Activated CD8-positive, alpha-beta memory T cell treated with anti-CD3 and anti-CD28 coated beads, Interleukin-2, amount 10 ng/mL, durations not matched to agents 7 days and 5 days (primary cell): ENCODE results near the gene HOMER2. TPM values are rescaled to one million over a fixed set of nuclear protein-coding genes. Genes with fewer than 3 reads are reported as not detected.

Experiments used
- ATAC-seq: fragments of 150-1000 bp; cut with Tn5 transposase; one replicate; pipeline ENCODE4 v1.10.0; 2021; ENCODE audit warnings: moderate library complexity
- CTCF ChIA-PET: fragments of 350-600 bp; sonication (Branson Sonifier 250); formaldehyde crosslinking; loops from one replicate; lab custom pipeline; 2021; ENCODE audit warnings: antibody characterized with exemption; lab: Charles Lee
- DNase-seq: peaks from one replicate; pipeline ENCODE4 v3.0.0-alpha.2; 2020
- H3K27ac Mint-ChIP-seq: one replicate; pipeline ENCODE4 v1.8.0; 2021; ENCODE audit warnings: mild to moderate bottlenecking, mixed read lengths
- H3K27me3 Mint-ChIP-seq: one replicate; pipeline ENCODE4 v1.8.0; 2021; ENCODE audit warnings: mixed read lengths
- H3K36me3 Mint-ChIP-seq: one replicate; pipeline ENCODE4 v1.8.0; 2021; ENCODE audit warnings: mild to moderate bottlenecking, mixed read lengths
- H3K4me1 Mint-ChIP-seq: one replicate; pipeline ENCODE4 v1.8.0; 2021; ENCODE audit warnings: mixed read lengths
- H3K4me3 Mint-ChIP-seq: one replicate; pipeline ENCODE4 v1.8.0; 2021; ENCODE audit warnings: mild to moderate bottlenecking, moderate library complexity, mixed read lengths
- H3K9me3 Mint-ChIP-seq: one replicate; pipeline ENCODE4 v1.8.0; 2022; ENCODE audit warnings: low read depth, mixed read lengths
- total RNA-seq, 2 experiments: library from RNA; stranded (reverse); gene quantifications; one replicate each; pipeline ENCODE4 v1.2.3, GENCODE V29; 2021

Gene HOMER2
- total RNA-seq, 2 experiments from 2014 or later: 8.2 to 14.4 TPM

DNA sequence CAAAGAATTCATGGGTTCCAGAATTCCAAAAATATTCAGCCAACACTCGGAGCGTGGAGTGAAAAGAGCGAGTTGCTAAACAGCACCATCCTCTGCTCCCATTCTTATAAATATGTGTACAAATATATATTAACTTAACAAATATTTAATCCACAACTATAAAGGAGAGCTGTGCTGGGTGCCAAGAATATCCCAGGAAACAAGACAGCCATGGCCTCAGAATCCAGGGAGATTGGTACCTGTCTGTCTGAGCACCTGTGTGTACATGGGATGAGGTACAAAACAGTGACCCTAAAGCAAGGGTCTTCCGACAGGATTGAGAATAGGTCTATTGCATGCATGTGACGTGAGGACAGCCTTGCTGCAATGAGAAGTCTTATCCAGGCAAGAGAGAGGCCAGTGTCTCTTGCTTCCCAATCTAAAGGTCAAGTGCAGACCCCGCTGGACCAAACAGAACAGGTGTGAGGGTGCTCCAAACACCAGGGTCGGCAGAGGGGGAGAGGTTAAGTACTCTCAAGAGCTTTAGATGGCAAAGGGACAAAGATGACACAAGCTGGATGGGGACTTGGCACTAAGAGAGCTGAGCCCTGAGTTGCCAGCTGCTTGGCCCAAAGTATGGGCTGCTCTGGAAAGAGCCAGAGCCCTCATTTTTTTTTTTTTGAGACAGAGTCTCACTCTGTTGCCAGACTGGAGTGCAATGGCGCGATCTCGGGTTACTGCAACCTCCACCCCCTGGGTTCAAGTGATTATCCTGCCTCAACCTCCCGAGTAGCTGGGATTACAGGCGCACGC lies 36.2 kb downstream of the HOMER2 start:
- Mint-ChIP-seq H3K27ac (no peak overlapping the region), H3K4me3 (no peak overlapping the region), H3K36me3 (no peaks in the 10 kb centered on the region), H3K9me3 (no peaks in the 10 kb centered on the region), H3K27me3 (peaks cover 18% of the 10 kb centered on the region), H3K4me1 (no peaks in the 10 kb centered on the region)
- CTCF ChIA-PET: no interaction called here
- DNase-seq: no peak
- no peak for ATAC-seq

DNA sequence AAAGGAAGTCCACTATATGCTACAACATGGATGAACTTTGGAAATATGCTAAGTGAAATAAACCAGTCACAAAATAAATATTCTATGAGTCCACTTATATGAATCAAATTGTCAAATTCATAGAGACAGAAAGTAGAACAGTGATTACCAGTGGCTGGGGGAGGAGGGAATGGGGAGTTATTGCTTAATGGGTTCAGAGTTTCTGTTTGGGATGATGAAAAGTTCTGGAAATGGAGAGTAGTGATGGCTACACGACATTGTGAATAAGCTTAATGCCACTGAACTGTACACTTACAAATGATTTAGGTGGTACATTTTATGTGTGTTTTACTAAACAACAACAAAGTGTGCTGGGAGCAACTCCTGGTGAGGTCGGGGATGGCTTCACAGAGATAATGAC lies 38.1 kb downstream of the HOMER2 start:
- CTCF ChIA-PET: interaction anchor here (0.5 kb wide), 1 partner anchor 47 kb away, joined by 3 read pairs; no protein-coding TSS in a partner anchor
- Mint-ChIP-seq H3K27ac (no peak overlapping the region), H3K27me3 (peaks cover 19% of the 10 kb centered on the region)

DNA sequence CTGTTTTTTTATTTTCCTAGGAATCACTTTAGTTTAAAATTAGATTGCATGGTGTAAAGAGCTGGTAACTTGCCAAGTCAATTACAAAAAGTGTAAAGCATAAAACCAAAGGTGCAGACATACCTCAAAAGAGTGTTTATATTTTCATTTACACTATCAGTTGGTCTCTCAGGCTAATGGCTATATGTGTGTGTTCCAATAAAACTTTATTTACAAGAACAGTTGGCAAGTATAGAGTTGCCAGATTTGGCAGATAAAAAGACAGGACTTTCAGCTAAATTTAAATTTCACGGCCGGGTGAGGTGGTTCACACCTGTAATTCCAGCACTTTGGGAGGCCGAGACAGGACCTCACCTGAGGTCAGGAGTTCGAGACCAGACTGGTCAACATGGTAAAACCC lies 41.1 kb downstream of the HOMER2 start:
- CTCF ChIA-PET: no interaction called here
- H3K4me3 Mint-ChIP-seq: no peak overlapping the region
- ATAC-seq (no peak), DNase-seq (no peak)
- peaks cover 28% of the 10 kb centered on the region for H3K27me3 Mint-ChIP-seq
- no peak overlapping the region for H3K27ac Mint-ChIP-seq
- peaks cover 10% of the 10 kb centered on the region for H3K9me3 Mint-ChIP-seq
- peaks cover 6% of the 10 kb centered on the region for H3K4me1 Mint-ChIP-seq
- H3K36me3 Mint-ChIP-seq: peaks cover 4% of the 10 kb centered on the region

More for the DNA sequence above, 38.1 kb downstream of the HOMER2 start:
- ATAC-seq (no peak), DNase-seq (no peak)
- Mint-ChIP-seq H3K36me3 (peaks cover under 1% of the 10 kb centered on the region), H3K9me3 (peaks cover under 1% of the 10 kb centered on the region), H3K4me3 (no peak overlapping the region), H3K4me1 (peaks cover 6% of the 10 kb centered on the region)

DNA sequence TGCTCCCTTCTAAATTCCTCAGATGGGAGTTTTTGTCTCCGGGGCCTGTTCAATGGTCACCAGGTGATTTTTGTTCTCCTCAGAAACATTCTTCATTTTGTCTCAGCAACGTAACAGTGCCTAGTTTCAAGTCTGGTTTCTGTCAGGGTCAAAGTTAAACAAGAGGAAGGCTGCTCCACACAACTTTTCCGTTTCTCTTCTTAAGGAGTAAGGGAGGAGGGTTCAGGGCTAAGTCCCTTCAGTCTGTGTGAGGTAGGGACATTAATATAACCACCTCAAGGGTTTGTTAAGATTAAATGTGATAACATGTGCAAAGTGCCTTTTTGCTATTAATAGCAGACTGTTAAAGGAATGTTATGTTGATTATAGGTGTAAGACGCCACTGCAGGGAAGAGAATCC lies 41.8 kb downstream of the HOMER2 start:
- CTCF ChIA-PET: no interaction called here
- peaks cover 10% of the 10 kb centered on the region for H3K9me3 Mint-ChIP-seq
- peaks cover 4% of the 10 kb centered on the region for H3K36me3 Mint-ChIP-seq
- peaks cover 31% of the 10 kb centered on the region for H3K27me3 Mint-ChIP-seq
- peaks cover 6% of the 10 kb centered on the region for H3K4me1 Mint-ChIP-seq
- H3K4me3 Mint-ChIP-seq: no peak overlapping the region
- no peak overlapping the region for H3K27ac Mint-ChIP-seq
- DNase-seq (no peak), ATAC-seq (no peak)

DNA sequence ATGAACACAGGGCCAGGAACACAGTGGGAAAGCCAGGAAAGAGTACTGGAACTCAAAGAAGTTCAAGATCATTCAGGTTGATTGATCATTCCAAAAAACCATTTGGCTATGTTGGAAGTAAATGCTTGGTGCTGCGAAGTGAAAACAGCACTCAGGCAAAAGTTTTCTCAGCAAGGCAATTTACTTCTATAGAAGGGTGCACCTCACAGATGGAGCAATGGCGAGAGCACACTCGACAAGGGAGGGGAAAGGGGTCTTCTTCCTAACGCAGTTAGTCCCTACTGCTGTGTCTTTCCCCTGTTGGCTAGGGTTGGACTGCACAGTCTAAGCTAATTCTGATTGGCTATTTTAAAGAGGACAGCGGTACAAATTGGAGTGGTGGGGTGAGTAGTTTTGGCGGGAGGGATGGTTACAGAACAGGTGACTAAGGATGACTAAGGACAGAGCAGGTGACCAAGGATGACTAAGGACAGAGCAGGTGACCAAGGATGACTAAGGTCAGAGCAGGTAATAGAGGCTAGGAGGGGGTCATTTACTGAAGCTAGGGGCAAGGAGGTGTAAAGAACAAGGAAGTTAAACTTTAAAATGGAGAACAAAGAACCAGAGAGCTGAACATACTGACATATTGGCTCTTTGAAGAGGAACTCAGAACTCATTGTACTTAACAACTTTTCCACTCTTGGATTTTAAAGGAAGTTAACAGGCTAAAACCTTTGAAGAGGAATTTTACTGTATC lies 43.3 kb downstream of the HOMER2 start:
- CTCF ChIA-PET: no interaction called here
- peaks cover 10% of the 10 kb centered on the region for H3K9me3 Mint-ChIP-seq
- peaks cover 35% of the 10 kb centered on the region for H3K27me3 Mint-ChIP-seq
- ATAC-seq (no peak), DNase-seq (no peak)
- H3K36me3 Mint-ChIP-seq: peaks cover 4% of the 10 kb centered on the region
- H3K4me1 Mint-ChIP-seq: peaks cover 6% of the 10 kb centered on the region
- H3K4me3 Mint-ChIP-seq: no peak overlapping the region
- no peak overlapping the region for H3K27ac Mint-ChIP-seq

DNA sequence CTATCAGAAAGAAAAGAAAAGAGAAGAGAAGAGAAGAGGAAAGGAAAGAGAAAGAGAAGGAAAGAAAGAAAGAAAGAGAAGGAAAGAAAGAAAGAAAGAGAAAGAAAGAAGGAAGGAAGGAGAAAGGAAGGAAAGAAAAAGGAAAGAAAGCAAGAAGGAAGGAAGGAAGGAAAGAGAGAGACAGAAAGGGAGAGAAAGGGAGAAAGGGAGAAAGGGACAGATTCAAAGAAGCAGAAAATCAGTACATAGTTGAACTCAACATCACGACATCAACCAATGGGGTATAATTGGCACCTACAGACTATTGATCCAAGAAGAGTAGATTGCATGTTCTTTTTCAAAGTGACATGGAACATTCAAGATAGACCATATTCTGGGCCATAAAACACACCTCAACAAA lies 45.2 kb downstream of the HOMER2 start:
- CTCF ChIA-PET: no interaction called here
- Mint-ChIP-seq H3K4me1 (peaks cover 6% of the 10 kb centered on the region), H3K4me3 (no peak overlapping the region), H3K27ac (no peak overlapping the region), H3K9me3 (peaks cover 10% of the 10 kb centered on the region), H3K36me3 (peaks cover 4% of the 10 kb centered on the region), H3K27me3 (peaks cover 29% of the 10 kb centered on the region)
- DNase-seq (no peak), ATAC-seq (no peak)

DNA sequence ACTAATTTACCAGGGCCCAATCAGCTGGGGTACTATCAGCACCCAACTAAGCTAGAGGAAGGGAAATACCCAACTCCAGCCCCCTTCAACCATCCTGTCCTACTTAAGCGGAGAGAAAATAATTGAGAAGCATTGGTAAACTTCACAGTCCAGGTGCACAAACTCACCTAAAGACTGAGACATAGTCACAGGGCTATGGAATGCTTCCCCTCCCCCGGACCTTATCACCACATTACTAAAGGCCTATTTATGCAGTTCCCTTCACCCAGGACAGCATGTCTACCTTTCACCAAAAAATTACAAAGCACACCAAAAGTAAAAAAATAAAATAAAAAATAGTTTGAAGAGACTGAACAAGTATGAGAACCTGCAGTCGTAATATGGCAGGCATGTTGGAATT lies 47.9 kb downstream of the HOMER2 start:
- H3K9me3 Mint-ChIP-seq: peaks cover 10% of the 10 kb centered on the region
- H3K36me3 Mint-ChIP-seq: peaks cover 4% of the 10 kb centered on the region
- H3K27me3 Mint-ChIP-seq: peaks cover 21% of the 10 kb centered on the region
- CTCF ChIA-PET: no interaction called here
- ATAC-seq (no peak), DNase-seq (no peak)
- no peak overlapping the region for H3K4me3 Mint-ChIP-seq
- no peak overlapping the region for H3K27ac Mint-ChIP-seq
- H3K4me1 Mint-ChIP-seq: no peaks in the 10 kb centered on the region

DNA sequence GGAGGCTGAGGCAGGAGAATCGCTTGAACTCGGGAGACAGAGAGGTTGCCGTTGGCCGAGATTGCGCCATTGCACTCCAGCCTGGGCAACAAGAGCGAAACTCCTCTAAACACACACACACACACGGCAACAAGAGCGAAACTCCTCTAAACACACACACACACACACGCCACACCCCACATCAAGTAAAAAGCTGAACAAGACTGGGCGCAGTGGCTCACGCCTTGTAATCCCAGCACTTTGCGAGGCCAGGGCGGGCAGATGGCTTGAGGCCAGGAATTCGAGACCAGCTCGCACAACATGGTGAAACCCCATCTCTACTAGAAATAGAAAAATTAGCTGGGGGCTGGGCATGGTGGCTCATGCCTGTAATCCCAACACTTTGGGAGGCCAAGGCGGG lies 49.0 kb downstream of the HOMER2 start:
- no peaks in the 10 kb centered on the region for H3K4me1 Mint-ChIP-seq
- peaks cover 3% of the 10 kb centered on the region for H3K9me3 Mint-ChIP-seq
- DNase-seq (no peak), ATAC-seq (no peak)
- H3K27ac Mint-ChIP-seq: no peak overlapping the region
- no peak overlapping the region for H3K4me3 Mint-ChIP-seq
- CTCF ChIA-PET: no interaction called here
- H3K36me3 Mint-ChIP-seq: peaks cover 1% of the 10 kb centered on the region
- peaks cover 16% of the 10 kb centered on the region for H3K27me3 Mint-ChIP-seq

DNA sequence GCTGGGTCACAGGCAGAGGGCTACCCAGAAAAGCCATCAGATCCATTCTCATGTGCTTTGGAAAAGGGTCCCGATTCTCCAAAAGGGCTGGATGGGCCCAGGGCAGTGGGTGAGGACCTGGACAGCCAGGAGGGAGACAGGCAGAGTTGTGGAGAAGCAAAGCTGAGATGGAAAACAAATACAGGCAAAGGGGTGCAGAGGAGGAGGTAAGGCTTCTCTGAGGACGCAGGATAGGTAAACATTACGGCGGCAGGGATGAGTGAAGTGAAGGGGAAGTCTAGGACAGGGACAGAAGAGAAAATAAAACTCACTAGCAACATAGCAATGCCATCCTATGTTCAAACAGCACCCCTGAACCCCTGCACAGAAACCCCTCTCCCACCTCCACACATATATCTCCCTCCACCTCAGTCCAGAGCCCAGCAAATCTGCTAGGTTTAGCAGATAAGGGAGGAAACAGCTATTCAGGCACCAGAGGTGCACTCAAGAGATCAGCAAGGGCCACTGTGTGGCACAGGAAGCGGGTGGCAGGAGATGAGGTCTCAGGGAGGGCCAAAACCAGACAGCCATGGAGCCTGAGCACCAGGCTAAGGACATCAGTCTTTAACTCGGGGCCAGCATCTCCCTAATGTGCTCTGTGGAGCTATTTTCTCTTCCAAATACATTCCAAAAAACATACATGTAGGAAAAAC lies 51.3 kb downstream of the HOMER2 start:
- Mint-ChIP-seq H3K36me3 (no peaks in the 10 kb centered on the region), H3K9me3 (no peaks in the 10 kb centered on the region), H3K4me3 (no peak overlapping the region), H3K27ac (no peak overlapping the region), H3K27me3 (peaks cover 11% of the 10 kb centered on the region), H3K4me1 (no peaks in the 10 kb centered on the region)
- CTCF ChIA-PET: interaction anchor here (0.7 kb wide), 1 partner anchor 99 kb away, joined by 3 read pairs; no protein-coding TSS in a partner anchor
- DNase-seq (no peak), ATAC-seq (no peak)

DNA sequence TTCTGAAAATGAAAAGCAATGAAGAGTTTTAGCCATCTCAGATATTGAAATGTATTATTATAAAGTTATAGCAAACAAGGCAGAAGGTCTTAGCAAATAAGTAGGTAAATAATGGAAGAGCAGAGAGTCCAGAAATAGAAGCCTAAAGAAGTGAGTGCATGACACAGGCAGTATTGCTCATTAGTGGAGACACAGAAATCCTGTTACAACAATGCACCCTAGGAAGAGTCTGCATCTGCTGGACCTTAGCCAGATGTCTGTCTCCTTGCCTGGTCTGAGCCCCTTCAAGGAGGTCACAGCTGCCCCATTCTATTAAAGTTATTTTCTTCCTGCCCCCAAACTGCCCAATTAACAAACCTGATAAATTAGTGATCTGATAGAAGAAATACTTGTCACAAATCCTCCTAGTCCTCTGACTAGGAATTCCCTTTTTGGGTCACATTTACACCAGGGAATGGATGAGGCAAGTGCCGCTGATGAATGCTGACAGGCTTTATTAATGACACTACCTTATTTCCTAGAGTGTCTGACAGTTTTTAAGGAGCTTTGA lies 51.9 kb downstream of the HOMER2 start:
- H3K9me3 Mint-ChIP-seq: no peaks in the 10 kb centered on the region
- H3K36me3 Mint-ChIP-seq: no peaks in the 10 kb centered on the region
- H3K27me3 Mint-ChIP-seq: peaks cover 8% of the 10 kb centered on the region
- H3K27ac Mint-ChIP-seq: no peak overlapping the region
- no peak for ATAC-seq
- no peaks in the 10 kb centered on the region for H3K4me1 Mint-ChIP-seq
- no peak overlapping the region for H3K4me3 Mint-ChIP-seq
- DNase-seq: no peak
- CTCF ChIA-PET: no interaction called here

DNA sequence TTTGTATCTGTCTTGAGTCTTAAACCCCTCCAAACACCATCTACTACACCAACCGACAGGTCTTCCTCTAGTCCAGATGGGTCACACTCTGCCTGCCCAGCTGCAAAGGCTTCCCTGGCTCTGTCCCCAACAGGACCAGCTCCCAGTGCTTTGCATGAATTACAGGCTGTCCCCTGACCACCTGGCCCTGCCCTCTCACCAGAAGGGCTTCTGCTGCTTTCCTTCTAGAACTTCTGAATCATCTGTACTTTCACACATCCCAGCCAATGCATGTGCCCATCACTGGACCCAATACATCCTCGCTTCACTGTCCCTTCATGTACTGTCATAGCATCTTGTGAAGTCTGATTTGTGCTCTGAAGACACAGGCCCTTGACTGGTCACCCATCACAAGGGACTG lies 53.6 kb downstream of the HOMER2 start:
- Mint-ChIP-seq H3K4me3 (no peak overlapping the region), H3K4me1 (no peaks in the 10 kb centered on the region), H3K9me3 (no peaks in the 10 kb centered on the region), H3K27ac (no peak overlapping the region), H3K27me3 (peaks cover 9% of the 10 kb centered on the region), H3K36me3 (no peaks in the 10 kb centered on the region)
- DNase-seq (no peak), ATAC-seq (no peak)
- CTCF ChIA-PET: no interaction called here

DNA sequence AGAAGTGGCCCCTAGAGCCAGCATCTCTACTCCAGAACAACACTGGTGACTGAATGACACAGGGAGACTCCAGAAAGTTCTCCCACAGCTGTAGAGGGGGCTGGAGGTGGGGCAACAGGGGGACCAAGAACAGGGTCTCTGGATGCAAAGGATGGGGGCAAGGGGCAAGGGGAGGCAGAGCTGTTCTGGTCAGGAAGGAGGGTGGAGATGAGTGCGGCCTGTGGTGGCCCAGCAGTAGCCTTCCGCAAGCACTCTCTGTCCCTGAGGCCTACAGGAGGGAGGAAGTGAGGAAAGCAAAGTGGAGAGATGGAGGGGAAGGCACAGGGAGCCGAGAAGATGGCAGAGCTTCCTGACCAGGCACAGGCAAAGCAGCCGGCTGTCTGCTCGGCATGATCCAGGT lies 56.5 kb downstream of the HOMER2 start:
- Mint-ChIP-seq H3K27ac (no peak overlapping the region), H3K9me3 (no peaks in the 10 kb centered on the region), H3K36me3 (no peaks in the 10 kb centered on the region), H3K4me3 (no peak overlapping the region), H3K27me3 (peaks cover 8% of the 10 kb centered on the region), H3K4me1 (no peaks in the 10 kb centered on the region)
- ATAC-seq (no peak), DNase-seq (no peak)
- CTCF ChIA-PET: no interaction called here

DNA sequence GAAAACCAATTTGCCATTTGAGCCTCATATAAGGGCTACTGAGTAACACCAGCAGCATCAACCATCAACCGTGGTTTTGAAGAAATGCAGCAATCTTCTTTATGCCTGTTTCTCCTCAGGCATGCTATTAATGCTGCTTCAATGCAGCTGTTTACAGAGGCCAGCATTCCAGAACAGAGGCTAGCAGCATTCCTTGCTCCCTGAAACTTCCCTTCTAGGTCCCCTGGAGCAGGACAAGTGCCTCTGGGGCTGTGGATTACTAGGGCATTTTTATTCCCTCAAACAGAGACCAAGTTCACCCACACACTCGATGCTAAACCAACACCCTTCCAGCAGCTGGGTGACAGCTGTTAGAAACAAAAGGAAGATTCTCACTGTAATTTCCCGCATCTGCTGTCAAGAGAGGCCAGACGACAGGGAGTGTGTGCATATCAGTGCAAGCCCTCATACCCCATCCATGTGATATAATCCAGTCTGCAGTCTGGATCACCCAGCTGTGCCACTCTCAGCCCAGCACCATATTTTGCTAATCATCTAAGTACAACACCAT lies 57.5 kb downstream of the HOMER2 start:
- no peak for ATAC-seq
- CTCF ChIA-PET: no interaction called here
- no peak overlapping the region for H3K27ac Mint-ChIP-seq

More for the DNA sequence above, 57.5 kb downstream of the HOMER2 start:
- no peaks in the 10 kb centered on the region for H3K36me3 Mint-ChIP-seq
- no peak overlapping the region for H3K4me3 Mint-ChIP-seq
- H3K27me3 Mint-ChIP-seq: peaks cover 6% of the 10 kb centered on the region
- no peaks in the 10 kb centered on the region for H3K9me3 Mint-ChIP-seq
- no peak for DNase-seq
- H3K4me1 Mint-ChIP-seq: no peaks in the 10 kb centered on the region
